Cardiac muscle cell (in vitro differentiated cells and primary cell): Measurements from ENCODE around the gene ITPRIP. TPM values are rescaled to one million over a fixed set of nuclear protein-coding genes. Genes with fewer than 3 reads are reported as not detected.

Experiments used
- DNase-seq, 2 donors: peaks; one replicate each; pipeline versions ENCODE4 v3.0.0 to v3.0.0-alpha.2; 2010 to 2017; ENCODE audit warnings: low read depth in 1 of 2, low spot score in 1 of 2
- H3K27ac ChIP-seq: fragments of 200-600 bp; sonication (generic); 2 replicates; pipeline ENCODE4 v1.5.1; 2016
- H3K27me3 ChIP-seq: fragments of 200-600 bp; sonication (generic); 2 replicates; pipeline ENCODE4 v1.6.0; 2016; ENCODE audit warnings: control low read depth
- H3K36me3 ChIP-seq: fragments of 200-600 bp; sonication (generic); 2 replicates; pipeline ENCODE4 v1.5.1; 2016; ENCODE audit warnings: control low read depth
- H3K4me1 ChIP-seq: fragments of 200-600 bp; sonication (generic); 2 replicates; pipeline ENCODE4 v1.8.1; 2017; ENCODE audit warnings: low read depth, mild to moderate bottlenecking, mixed run types
- H3K4me3 ChIP-seq: fragments of 200-600 bp; sonication (generic); 2 replicates; pipeline ENCODE4 v1.5.1; 2016; ENCODE audit warnings: mild to moderate bottlenecking
- H3K9me3 ChIP-seq: fragments of 200-600 bp; sonication (generic); 2 replicates; pipeline ENCODE4 v1.5.1; 2017; ENCODE audit warnings: low read depth, mild to moderate bottlenecking, control low read depth
- polyA plus RNA-seq: library from polyadenylated mRNA; unstranded; fragments of >200 nt; fragmentation: Nextera tagmentation; extraction: Ambion mirVana; gene quantifications from 2 replicates; pipeline ENCODE4 v1.2.1, GENCODE V29; 2016
- total RNA-seq: library from RNA; depleted of rRNA; stranded (reverse); fragments of >200 nt; gene quantifications from 2 replicates; pipeline ENCODE4 v1.2.3, GENCODE V29; 2016
- TF ChIP-seq, protein P1 (sequence below): IDR thresholded peaks from 2 replicates; pipeline ENCODE4 v1.5.1; 2012; ENCODE audit warnings: low read depth, mild to moderate bottlenecking, low read length

ITPRIP gene
- total and polyA plus RNA-seq, 2 experiments from 2014 or later = 19.0 to 20.1 TPM

DNA sequence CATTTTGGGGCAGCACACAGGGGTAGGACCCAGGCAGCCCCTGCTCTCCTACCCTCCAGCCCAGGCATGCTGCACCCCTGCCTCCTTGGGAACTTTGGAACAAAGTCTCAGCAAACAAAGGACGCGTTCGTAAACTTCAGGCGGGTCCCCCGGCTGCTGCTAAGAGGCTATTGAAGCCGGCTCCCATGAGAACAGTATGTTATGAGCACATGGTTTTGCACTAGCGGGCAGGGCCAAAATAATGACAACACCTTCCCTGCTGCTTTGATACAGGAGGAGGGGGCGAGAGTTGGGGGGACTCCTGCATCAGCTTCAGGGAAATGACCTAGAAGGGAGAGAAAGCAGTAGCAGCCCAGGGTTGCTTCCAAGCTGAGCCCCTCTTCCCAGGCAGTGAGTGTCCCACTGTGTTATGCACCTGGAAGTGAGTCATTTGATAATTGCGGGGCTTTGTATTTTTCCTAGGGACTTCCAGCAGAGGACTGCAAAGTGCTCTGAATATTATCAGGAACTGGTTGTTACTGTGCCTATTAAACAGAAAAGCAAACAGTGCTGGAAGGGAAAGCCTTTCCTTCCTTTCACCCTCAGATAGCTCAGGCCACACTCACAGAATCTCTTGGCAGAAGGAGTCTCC is 6.9 kb downstream of the ITPRIP start:
- TF ChIP-seq, protein P1, sequence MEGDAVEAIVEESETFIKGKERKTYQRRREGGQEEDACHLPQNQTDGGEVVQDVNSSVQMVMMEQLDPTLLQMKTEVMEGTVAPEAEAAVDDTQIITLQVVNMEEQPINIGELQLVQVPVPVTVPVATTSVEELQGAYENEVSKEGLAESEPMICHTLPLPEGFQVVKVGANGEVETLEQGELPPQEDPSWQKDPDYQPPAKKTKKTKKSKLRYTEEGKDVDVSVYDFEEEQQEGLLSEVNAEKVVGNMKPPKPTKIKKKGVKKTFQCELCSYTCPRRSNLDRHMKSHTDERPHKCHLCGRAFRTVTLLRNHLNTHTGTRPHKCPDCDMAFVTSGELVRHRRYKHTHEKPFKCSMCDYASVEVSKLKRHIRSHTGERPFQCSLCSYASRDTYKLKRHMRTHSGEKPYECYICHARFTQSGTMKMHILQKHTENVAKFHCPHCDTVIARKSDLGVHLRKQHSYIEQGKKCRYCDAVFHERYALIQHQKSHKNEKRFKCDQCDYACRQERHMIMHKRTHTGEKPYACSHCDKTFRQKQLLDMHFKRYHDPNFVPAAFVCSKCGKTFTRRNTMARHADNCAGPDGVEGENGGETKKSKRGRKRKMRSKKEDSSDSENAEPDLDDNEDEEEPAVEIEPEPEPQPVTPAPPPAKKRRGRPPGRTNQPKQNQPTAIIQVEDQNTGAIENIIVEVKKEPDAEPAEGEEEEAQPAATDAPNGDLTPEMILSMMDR = no peak
- no peaks in the 10 kb centered on the region for H3K36me3 ChIP-seq
- H3K27me3 ChIP-seq = no peaks in the 10 kb centered on the region
- H3K4me3 ChIP-seq = no peak overlapping the region
- peak overlapping the region; percentile 84 for H3K27ac ChIP-seq
- DNase-seq = peak in 1 of 2 donors; percentile 70
- no peaks in the 10 kb centered on the region for H3K9me3 ChIP-seq
- peaks cover 76% of the 10 kb centered on the region for H3K4me1 ChIP-seq

DNA sequence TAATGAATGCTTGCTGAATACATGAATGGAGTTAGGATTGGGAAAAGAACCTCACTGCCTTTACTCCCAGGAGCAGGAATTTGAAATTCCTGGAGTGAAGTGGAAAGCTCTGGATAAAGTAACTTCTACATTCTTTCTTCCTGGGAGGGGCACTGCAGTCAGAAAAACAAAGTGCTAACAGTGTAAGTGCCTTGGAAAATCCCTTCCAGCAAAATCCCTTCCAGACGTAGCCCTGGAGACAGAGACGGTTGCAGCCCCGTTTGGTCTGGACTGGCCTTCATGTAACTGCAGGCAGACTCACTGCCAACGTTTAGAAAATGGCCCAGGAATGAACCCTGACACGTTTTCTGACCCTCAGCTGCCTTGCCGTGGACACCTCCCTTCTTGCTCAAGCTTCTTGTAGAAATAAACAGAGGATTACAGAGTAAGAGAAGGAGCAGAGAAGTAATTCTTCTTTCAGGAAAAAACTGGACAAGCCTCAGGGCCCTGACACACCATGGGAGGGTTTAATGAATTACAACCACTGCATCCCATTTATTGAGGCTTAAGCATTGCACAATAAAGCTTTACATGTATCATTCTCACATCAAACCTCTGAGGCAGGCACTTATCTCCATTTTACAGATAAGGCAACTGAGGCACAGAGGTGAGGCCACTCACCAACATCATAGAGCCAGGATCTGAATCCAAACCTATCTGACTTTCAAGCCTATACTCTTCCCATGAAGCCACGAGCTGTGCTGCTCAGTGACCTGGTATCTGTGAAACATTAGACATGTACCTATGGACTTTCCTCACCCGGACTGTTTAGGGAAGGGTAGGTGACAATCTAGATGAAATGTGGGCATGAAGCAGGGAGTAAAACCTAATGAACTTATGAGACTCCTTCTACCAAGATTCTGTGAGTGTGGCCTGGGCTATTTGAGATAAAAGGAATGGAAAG is 7.8 kb downstream of the ITPRIP start:
- DNase-seq = peak; percentile 71 to 89
- H3K9me3 ChIP-seq = no peaks in the 10 kb centered on the region
- TF ChIP-seq, protein P1 = no peak
- no peaks in the 10 kb centered on the region for H3K27me3 ChIP-seq
- no peaks in the 10 kb centered on the region for H3K36me3 ChIP-seq
- H3K4me3 ChIP-seq = no peak overlapping the region
- H3K27ac ChIP-seq = peak overlapping the region; percentile 84
- H3K4me1 ChIP-seq = peaks cover 76% of the 10 kb centered on the region

DNA sequence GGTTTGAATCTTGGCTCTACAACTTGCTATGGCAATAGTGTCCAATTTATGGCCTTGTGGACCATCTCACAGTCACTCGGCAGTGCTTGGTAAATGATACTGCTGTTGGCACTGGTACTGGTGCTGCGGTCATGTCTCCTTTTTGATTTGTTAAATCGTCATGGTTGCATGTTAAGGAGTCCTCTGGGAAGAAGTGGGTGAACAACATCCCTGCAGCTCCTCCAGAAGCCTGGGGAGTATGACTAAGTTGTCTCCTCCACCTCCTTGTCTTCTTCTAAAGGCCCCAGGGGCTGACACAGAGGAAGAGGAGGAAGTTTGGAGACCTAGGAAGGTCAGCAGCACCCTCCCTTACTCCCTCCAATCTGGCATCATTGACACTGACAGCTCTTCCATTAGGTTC is 8.5 kb downstream of the ITPRIP start:
- DNase-seq = peak in 1 of 2 donors; percentile 69
- no peaks in the 10 kb centered on the region for H3K27me3 ChIP-seq
- H3K4me3 ChIP-seq = no peak overlapping the region
- H3K27ac ChIP-seq = peak overlapping the region; percentile 84
- no peaks in the 10 kb centered on the region for H3K9me3 ChIP-seq
- TF ChIP-seq, protein P1 = no peak
- peaks cover 76% of the 10 kb centered on the region for H3K4me1 ChIP-seq
- no peaks in the 10 kb centered on the region for H3K36me3 ChIP-seq

DNA sequence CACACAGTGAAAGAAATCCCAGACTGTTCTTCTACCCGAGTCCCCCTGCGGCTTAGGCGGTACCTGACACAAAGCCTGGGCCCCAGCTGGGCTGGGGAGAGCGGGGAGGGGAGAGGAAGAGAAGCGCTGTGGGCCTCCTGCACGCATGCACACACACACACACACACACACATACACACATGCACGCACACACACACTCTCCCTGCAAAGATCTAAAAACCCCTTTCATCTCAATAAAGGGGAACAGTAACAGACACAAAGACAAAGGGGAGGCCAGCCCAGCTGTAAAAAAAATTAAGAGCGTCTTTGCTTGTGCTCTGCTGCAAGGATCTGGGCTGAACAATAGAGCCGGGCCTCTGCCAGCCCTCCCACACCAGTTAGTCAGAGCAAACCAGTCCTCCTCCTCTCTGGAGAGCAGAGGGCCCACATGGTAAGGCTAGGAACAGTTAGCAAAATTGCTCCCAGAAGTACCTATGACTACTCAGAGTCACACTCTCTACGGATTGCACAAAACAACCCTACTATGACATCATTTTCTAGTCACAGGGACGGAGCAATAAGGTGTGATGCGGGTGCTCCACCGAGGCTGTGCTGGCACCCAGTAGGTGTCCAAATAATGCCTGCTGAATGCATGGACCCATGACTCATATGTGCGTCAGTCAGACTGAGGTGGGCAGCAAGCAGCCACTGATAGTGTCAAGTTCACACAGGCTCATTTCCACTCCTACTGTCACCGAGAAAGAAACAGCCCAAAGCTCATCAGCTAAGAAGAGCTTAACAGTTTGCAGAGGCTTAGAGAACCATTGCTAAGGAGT is 9.2 kb downstream of the ITPRIP start:
- Histone ChIP-seq H3K27ac (peak overlapping the region; percentile 84), H3K4me3 (no peak overlapping the region), H3K27me3 (no peaks in the 10 kb centered on the region), H3K4me1 (peaks cover 69% of the 10 kb centered on the region), H3K9me3 (no peaks in the 10 kb centered on the region), H3K36me3 (no peaks in the 10 kb centered on the region)
- TF ChIP-seq, protein P1 = no peak
- peak in 1 of 2 donors; percentile 94 for DNase-seq

DNA sequence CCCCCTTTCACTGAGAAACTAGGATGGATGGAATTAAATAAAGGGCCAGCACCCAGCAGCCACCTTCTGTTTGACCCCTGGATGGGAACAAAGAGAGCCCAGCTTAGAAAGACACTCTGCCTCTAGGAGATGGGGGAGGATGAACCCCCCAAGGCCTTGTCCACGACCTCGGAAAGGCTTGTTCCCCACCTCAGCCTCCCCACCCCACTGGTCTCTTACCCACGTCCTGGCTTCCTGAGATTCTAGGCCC is 9.7 kb downstream of the ITPRIP start:
- Histone ChIP-seq H3K9me3 (no peaks in the 10 kb centered on the region), H3K27ac (peak overlapping the region; percentile 84), H3K27me3 (no peaks in the 10 kb centered on the region), H3K4me1 (peaks cover 64% of the 10 kb centered on the region), H3K36me3 (no peaks in the 10 kb centered on the region), H3K4me3 (no peak overlapping the region)
- TF ChIP-seq, protein P1 = no peak
- DNase-seq = no peak
